Coronary artery (tissue), 2 donors: ENCODE data around the gene ING2.
"Not testable (repeated sequence)": the region's sequence is repeated elsewhere in the genome, so short reads cannot be mapped to it uniquely, and the experiment has no call there.

Source experiments
- DNase-seq: peaks from one replicate; pipeline ENCODE4 v3.0.0-alpha.2; 2017; ENCODE audit warnings: low spot score
- H3K27ac ChIP-seq, 2 donors: fragments of 200-600 bp; sonication (generic); one replicate each; pipeline ENCODE4 v1.5.1; 2016 to 2019
- H3K4me3 ChIP-seq: fragments of 200-600 bp; sonication (generic); 2 replicates; pipeline ENCODE4 v1.5.1; 2016; ENCODE audit warnings: mild to moderate bottlenecking, moderate library complexity
- CTCF ChIP-seq: fragments of 200-600 bp; sonication (generic); IDR thresholded peaks from one replicate; pipeline ENCODE4 v1.5.1; 2019; ENCODE audit warnings: antibody characterized with exemption

The ING2 gene

GRCh38 chr4:183469285-183469684 is 35.6 kb upstream of the ING2 start:
- TF ChIP-seq CTCF = no peak

GRCh38 chr4:183469936-183470335 is 34.9 kb upstream of the ING2 start:
- no peak for TF ChIP-seq CTCF
- no peak for DNase-seq
- H3K27ac ChIP-seq = no peak overlapping the region
- H3K4me3 ChIP-seq = no peak overlapping the region

More at GRCh38 chr4:183469285-183469684, 35.6 kb upstream of the ING2 start:
- H3K27ac ChIP-seq = no peak overlapping the region
- H3K4me3 ChIP-seq = no peak overlapping the region
- no peak for DNase-seq

GRCh38 chr4:183470821-183471220 is 34.0 kb upstream of the ING2 start:
- TF ChIP-seq CTCF = no peak
- no peak overlapping the region for H3K27ac ChIP-seq
- DNase-seq = no peak
- H3K4me3 ChIP-seq = no peak overlapping the region

- Histone ChIP-seq H3K27ac (no peak overlapping the region), H3K4me3 (peak overlapping the region; percentile 6)
- peak; percentile 76 for TF ChIP-seq CTCF
- peak; percentile 78 for DNase-seq
These were observed 32.7 kb upstream of the ING2 start for GRCh38 chr4:183471946-183472708.

- Histone ChIP-seq H3K4me3 (no peak overlapping the region), H3K27ac (no peak overlapping the region)
- no peak for TF ChIP-seq CTCF
- DNase-seq = no peak
These were observed 26.7 kb upstream of the ING2 start for GRCh38 chr4:183478123-183478522.

- H3K4me3 ChIP-seq = no peak overlapping the region
- no peak for DNase-seq
- no peak overlapping the region for H3K27ac ChIP-seq
- no peak for TF ChIP-seq CTCF
These were observed 25.9 kb upstream of the ING2 start for GRCh38 chr4:183478926-183479325.

- not testable (repeated sequence) for H3K27ac ChIP-seq, DNase-seq, H3K4me3 ChIP-seq
These were observed 22.3 kb upstream of the ING2 start for GRCh38 chr4:183482515-183483095.
